ENCODE results near the gene VHLL. TPM values are rescaled to one million over a fixed set of nuclear protein-coding genes. Genes with fewer than 3 reads are reported as not detected.
"Not testable (repeated sequence)": the region's sequence is repeated elsewhere in the genome, so short reads cannot be mapped to it uniquely, and the experiment has no call there.

VHLL gene
- total RNA-seq, 1 donor = not detected

DNA sequence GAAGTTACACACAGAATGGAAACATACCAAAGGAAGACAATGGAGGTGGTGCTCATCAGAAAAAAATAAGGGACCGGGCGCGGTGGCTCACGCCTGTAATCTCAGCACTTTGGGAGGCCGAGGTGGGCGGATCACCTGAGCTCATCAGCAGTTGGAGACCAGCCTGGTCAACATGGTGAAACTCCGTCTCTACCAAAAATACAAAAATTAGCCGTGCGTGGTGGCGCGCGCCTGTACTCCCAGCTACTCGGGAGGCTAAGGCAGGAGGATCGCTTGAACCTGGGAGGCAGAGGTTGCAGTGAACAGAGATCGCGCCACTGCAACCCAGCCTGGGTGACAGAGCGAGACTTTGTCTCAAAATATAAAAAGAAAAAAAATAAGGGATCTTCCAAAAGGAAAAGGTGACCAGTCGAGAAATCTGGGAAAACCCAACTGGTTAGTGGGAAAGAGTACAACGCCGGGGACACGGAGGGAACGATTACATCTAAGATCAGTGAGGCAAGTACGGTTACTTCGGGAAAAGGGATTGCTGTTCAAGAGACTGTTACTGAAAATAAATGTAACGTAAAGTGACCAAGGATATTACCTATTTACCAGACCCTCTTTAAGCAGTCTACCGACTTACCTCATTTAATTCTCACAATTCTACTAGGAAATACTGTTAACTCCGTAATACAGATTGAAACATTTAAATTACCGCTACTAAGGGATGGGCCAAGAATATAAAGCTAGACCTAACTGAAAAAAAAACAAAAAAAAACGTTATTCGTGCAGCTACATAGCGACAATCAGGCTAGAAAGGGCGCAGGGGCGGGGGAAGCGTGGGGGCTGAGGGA, 38.2 kb upstream of the VHLL start:
- H3K4me2 ChIP-seq (ENCODE audit: insufficient read depth, low read length) = peak overlapping the region; percentile 97
- peak overlapping the region; percentile 97 for H3K4me3 ChIP-seq (ENCODE audit: insufficient read depth, low read length)
- H3K36me3 ChIP-seq (ENCODE audit: insufficient read depth, low read length) = peaks cover 42% of the 10 kb centered on the region
- peak; percentile 74 for DNase-seq (ENCODE audit: insufficient read length, low spot score, missing footprints)
- H3K9me3 ChIP-seq (ENCODE audit: low read depth, low read length) = no peaks in the 10 kb centered on the region
- peak overlapping the region; percentile 97 for H2AFZ ChIP-seq (ENCODE audit: low read length)
- no peaks in the 10 kb centered on the region for H3K27me3 ChIP-seq (ENCODE audit: insufficient read depth, low read length)
- peaks cover 42% of the 10 kb centered on the region for H3K79me2 ChIP-seq (ENCODE audit: insufficient read depth, low read length)
- H4K20me1 ChIP-seq (ENCODE audit: insufficient read depth, low read length) = peaks cover 23% of the 10 kb centered on the region
- TF ChIP-seq, protein P1, sequence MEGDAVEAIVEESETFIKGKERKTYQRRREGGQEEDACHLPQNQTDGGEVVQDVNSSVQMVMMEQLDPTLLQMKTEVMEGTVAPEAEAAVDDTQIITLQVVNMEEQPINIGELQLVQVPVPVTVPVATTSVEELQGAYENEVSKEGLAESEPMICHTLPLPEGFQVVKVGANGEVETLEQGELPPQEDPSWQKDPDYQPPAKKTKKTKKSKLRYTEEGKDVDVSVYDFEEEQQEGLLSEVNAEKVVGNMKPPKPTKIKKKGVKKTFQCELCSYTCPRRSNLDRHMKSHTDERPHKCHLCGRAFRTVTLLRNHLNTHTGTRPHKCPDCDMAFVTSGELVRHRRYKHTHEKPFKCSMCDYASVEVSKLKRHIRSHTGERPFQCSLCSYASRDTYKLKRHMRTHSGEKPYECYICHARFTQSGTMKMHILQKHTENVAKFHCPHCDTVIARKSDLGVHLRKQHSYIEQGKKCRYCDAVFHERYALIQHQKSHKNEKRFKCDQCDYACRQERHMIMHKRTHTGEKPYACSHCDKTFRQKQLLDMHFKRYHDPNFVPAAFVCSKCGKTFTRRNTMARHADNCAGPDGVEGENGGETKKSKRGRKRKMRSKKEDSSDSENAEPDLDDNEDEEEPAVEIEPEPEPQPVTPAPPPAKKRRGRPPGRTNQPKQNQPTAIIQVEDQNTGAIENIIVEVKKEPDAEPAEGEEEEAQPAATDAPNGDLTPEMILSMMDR (IDR thresholded peaks at IDR 0.05; ENCODE audit: extremely low read depth, low read depth, low read length) = no peak
- H3K4me1 ChIP-seq (ENCODE audit: insufficient read depth, low read length) = peaks cover 16% of the 10 kb centered on the region
- peak overlapping the region; percentile 84 for H3K27ac ChIP-seq (ENCODE audit: low read depth, low read length)

DNA sequence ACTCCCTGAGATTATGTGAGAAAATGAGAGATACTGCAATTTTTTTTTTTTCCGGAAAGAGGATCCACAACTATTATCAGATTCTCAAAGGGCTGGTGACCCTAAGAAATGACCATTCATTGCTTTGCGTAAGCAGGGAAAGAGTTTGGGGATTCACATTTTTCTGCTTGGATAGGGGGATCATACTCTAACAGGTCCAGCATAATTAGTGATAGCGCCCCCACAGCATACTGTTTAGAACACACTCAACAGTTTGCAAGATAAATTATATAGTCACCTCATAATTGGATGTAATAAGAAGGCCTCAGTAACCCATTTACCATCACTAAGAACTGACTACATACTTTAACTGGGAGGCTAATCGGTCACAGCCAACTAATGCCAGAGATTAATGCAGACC, 37.1 kb upstream of the VHLL start:
- Histone ChIP-seq H3K27me3 (ENCODE audit: insufficient read depth, low read length) (no peaks in the 10 kb centered on the region), H3K4me1 (ENCODE audit: insufficient read depth, low read length) (peaks cover 16% of the 10 kb centered on the region), H3K27ac (ENCODE audit: low read depth, low read length) (no peak overlapping the region), H3K4me3 (ENCODE audit: insufficient read depth, low read length) (peak overlapping the region; percentile 97), H3K9me3 (ENCODE audit: low read depth, low read length) (no peaks in the 10 kb centered on the region), H3K36me3 (ENCODE audit: insufficient read depth, low read length) (peaks cover 51% of the 10 kb centered on the region), H3K4me2 (ENCODE audit: insufficient read depth, low read length) (peak overlapping the region; percentile 97), H3K79me2 (ENCODE audit: insufficient read depth, low read length) (peaks cover 42% of the 10 kb centered on the region), H2AFZ (ENCODE audit: low read length) (no peak overlapping the region), H4K20me1 (ENCODE audit: insufficient read depth, low read length) (peaks cover 23% of the 10 kb centered on the region)
- DNase-seq (ENCODE audit: insufficient read length, low spot score, missing footprints) = no peak
- TF ChIP-seq, protein P1 (IDR thresholded peaks at IDR 0.05; ENCODE audit: extremely low read depth, low read depth, low read length) = peak; percentile 29

DNA sequence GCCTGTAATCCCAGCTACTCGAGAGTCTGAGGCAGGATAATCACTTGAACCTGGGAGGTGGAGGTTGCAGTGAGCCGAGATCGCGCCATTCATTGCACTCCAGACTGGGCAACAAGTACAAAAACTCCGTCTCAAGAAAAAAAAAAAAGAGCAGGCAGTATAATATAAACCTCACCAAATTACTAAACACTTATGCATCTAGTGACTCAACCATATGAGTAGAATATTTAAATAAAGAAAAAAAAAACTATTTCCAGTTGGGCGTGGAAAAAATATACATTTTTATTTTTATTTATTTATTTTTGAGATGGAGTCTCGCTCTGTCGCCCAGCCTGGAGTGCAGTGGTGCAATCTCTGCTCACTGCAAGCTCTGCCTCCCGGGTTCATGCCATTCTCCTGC, 24.1 kb upstream of the VHLL start:
- H3K4me1 ChIP-seq (ENCODE audit: insufficient read depth, low read length); H2AFZ ChIP-seq (ENCODE audit: low read length); H3K9me3 ChIP-seq (ENCODE audit: low read depth, low read length); H3K4me2 ChIP-seq (ENCODE audit: insufficient read depth, low read length); H3K79me2 ChIP-seq (ENCODE audit: insufficient read depth, low read length); H3K27ac ChIP-seq (ENCODE audit: low read depth, low read length); H4K20me1 ChIP-seq (ENCODE audit: insufficient read depth, low read length); H3K27me3 ChIP-seq (ENCODE audit: insufficient read depth, low read length); H3K4me3 ChIP-seq (ENCODE audit: insufficient read depth, low read length): not testable (repeated sequence)
- peaks cover 73% of the 10 kb centered on the region for H3K36me3 ChIP-seq (ENCODE audit: insufficient read depth, low read length)
- DNase-seq (ENCODE audit: insufficient read length, low spot score, missing footprints) = peak; percentile 22

DNA sequence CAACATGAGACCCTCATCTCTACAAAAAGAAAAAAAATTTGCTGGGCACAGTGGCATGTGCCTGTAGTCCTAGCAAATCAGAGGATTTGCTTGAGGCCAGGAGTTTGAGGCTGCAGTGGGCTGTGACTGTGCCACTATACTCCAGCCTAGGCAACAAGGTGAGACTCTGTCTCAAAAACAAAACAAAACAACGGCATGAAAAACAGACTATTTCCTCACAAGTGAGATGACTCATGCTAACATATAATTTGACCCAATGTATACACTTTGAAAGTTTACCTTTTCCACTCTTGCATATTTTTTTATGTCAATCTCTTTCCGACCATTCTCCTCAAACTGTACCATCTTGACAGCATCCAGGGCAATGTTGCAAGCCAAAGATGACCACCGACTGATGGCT, 21.5 kb upstream of the VHLL start:
- Histone ChIP-seq H3K4me3 (ENCODE audit: insufficient read depth, low read length) (no peak overlapping the region), H3K79me2 (ENCODE audit: insufficient read depth, low read length) (peaks cover 2% of the 10 kb centered on the region), H3K9me3 (ENCODE audit: low read depth, low read length) (no peaks in the 10 kb centered on the region), H4K20me1 (ENCODE audit: insufficient read depth, low read length) (peaks cover 2% of the 10 kb centered on the region), H2AFZ (ENCODE audit: low read length) (no peak overlapping the region), H3K27ac (ENCODE audit: low read depth, low read length) (no peak overlapping the region), H3K4me2 (ENCODE audit: insufficient read depth, low read length) (no peak overlapping the region), H3K36me3 (ENCODE audit: insufficient read depth, low read length) (peaks cover 87% of the 10 kb centered on the region), H3K4me1 (ENCODE audit: insufficient read depth, low read length) (no peaks in the 10 kb centered on the region), H3K27me3 (ENCODE audit: insufficient read depth, low read length) (no peaks in the 10 kb centered on the region)
- TF ChIP-seq, protein P1 (IDR thresholded peaks at IDR 0.05; ENCODE audit: extremely low read depth, low read depth, low read length) = no peak
- no peak for DNase-seq (ENCODE audit: insufficient read length, low spot score, missing footprints)

Measured in osteoblast (primary cell).